Panc1 (cell line): Measurements from ENCODE around the gene KNSTRN.

Experiments
- CTCF ChIP-seq: fragments of 450-650 bp; IDR thresholded peaks from 2 replicates; pipeline ENCODE4 v1.5.1; 2017; ENCODE audit warnings: mild to moderate bottlenecking
- SIN3A ChIP-seq: IDR thresholded peaks from 2 replicates; pipeline ENCODE4 v1.6.1; 2012; ENCODE audit warnings: low read depth, mild to moderate bottlenecking, low read length, moderate library complexity, borderline replicate concordance; ENCODE audit not compliant: insufficient read depth

- TF ChIP-seq SIN3A (no peak), CTCF (no peak)
Observed at GRCh38 chr15:40436116-40436891, 53.8 kb downstream of the KNSTRN start.
